ENCODE results near the gene ZNF547.

DNA sequence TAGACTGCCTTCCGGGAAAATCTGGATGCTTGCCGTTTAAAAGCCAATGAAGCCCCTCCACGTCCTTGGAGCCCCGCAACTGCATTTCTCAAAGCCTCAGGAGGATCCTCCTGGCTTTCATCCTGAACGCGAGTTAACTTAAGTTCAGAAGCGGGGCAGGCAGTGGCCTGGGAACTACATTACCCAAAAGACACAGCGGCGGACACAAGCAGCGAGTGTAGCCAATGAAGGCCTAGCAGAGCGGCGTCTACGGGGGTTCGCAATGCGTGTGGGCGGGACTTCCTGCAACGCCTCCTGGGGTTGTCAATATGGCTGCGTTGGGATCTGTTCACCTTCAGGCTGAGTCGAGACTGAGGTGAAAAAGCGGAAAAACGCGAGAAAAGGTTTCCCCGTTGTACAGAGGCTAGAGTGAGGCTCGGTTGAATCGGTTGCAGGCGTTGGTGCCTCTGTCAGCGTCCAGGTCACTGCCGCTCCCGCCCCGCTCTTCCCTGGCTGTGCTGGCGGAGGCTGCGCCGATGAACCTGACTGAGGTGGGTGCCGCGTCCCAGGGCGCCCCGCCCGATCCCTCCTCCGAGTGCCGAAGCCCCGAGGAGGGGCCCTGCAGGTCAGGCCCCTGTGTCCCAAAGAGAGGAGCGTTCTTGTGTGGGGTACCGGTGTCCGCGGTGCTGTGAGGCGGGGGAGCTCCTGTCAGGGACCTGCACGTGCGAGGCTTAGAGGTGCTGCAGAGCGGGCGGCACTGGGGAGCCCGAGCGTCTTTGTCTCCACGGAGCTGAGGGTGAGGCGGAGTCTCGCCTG, 47.7 kb downstream of the ZNF547 start, which contains the start of gene ZNF17:
- TF ChIP-seq, protein P1, sequence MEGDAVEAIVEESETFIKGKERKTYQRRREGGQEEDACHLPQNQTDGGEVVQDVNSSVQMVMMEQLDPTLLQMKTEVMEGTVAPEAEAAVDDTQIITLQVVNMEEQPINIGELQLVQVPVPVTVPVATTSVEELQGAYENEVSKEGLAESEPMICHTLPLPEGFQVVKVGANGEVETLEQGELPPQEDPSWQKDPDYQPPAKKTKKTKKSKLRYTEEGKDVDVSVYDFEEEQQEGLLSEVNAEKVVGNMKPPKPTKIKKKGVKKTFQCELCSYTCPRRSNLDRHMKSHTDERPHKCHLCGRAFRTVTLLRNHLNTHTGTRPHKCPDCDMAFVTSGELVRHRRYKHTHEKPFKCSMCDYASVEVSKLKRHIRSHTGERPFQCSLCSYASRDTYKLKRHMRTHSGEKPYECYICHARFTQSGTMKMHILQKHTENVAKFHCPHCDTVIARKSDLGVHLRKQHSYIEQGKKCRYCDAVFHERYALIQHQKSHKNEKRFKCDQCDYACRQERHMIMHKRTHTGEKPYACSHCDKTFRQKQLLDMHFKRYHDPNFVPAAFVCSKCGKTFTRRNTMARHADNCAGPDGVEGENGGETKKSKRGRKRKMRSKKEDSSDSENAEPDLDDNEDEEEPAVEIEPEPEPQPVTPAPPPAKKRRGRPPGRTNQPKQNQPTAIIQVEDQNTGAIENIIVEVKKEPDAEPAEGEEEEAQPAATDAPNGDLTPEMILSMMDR (IDR thresholded peaks at IDR 0.05; ENCODE audit: low read depth, low read length, poor library complexity, severe bottlenecking) = no peak
- TF ChIP-seq EZH2phosphoT487 (IDR thresholded peaks at IDR 0.05; ENCODE audit: borderline replicate concordance, low read length) = no peak

Data from DOHH2 (cell line).